ENCODE measurements around the gene NCOR2. TPM values are rescaled to one million over a fixed set of nuclear protein-coding genes. Genes with fewer than 3 reads are reported as not detected.

The NCOR2 gene
- polyA plus RNA-seq, 1 donor from 2014 or later: 4.8 TPM

DNA sequence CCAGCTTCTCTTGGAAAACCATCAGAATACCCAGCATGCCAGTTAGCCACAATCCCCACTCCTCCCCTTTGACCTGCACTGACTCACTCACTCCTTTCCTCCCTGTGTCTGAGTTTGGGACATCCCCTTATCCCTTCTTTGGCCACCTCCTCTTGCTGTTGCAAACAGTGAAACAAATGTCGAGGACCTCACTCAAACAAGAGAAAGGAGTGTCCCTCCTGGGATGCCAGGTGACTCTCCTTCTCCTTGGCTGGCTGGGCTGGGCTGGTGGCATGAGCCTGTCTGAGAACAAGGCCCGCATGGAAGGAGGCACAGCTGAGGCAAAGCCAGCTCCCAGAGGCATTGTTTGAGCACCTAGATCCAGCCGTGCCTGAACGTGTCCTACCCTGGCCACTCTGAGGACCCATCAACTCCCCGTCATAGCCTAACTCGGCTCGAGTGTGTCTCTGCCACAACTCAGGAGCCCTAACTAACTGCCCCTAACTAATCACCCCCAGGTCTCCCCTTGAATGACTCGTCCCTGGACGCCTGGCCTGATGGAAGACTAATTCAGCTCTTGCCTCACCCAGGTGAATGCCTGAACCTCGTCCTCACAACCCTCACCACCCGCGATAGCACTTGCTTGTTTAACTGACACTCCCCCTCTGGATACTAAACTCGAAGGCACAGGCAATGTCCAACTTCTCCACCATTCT is 43.0 kb downstream of the NCOR2 start:
- Histone ChIP-seq H3K79me2 (replicated peaks; ENCODE audit: insufficient read depth, low read length) (peaks cover 2% of the 10 kb centered on the region), H3K9me3 (ENCODE audit: low read length) (no peaks in the 10 kb centered on the region), H3K36me3 (ENCODE audit: insufficient read depth, low read length) (no peaks in the 10 kb centered on the region), H3F3A (ENCODE audit: insufficient read depth, low read length, poor library complexity, severe bottlenecking) (no peaks in the 10 kb centered on the region), H3K4me2 (ENCODE audit: low read length) (no peak overlapping the region), H3K9me2 (ENCODE audit: insufficient read depth, low read length) (no peaks in the 10 kb centered on the region), H3K9ac (ENCODE audit: low read length) (no peak overlapping the region), H3K27me3 (ENCODE audit: insufficient read depth, low read depth, low read length) (no peaks in the 10 kb centered on the region), H3K4me3 (ENCODE audit: low read length) (no peak overlapping the region), H4K20me1 (ENCODE audit: insufficient read depth) (no peaks in the 10 kb centered on the region), H2AFZ (ENCODE audit: low read depth, low read length) (no peak overlapping the region), H3K27ac (ENCODE audit: low read length) (no peak overlapping the region)
- TF ChIP-seq TAF1 (IDR thresholded peaks at IDR 0.05; ENCODE audit: low read depth) (no peak), EP300 (conservative IDR thresholded peaks at IDR 0.05; ENCODE audit: poor library complexity, severe bottlenecking) (no peak), EZH2 (IDR thresholded peaks at IDR 0.05; ENCODE audit: borderline replicate concordance, insufficient read depth, low read length, poor library complexity, severe bottlenecking) (no peak), SMC3 (conservative IDR thresholded peaks at IDR 0.05; ENCODE audit: poor library complexity) (no peak), MXI1 (conservative IDR thresholded peaks at IDR 0.05; ENCODE audit: poor library complexity, severe bottlenecking) (no peak), RAD21 (conservative IDR thresholded peaks at IDR 0.05) (no peak), POLR2AphosphoS5 (IDR thresholded peaks at IDR 0.05) (no peak)
- TF ChIP-seq, protein P1, sequence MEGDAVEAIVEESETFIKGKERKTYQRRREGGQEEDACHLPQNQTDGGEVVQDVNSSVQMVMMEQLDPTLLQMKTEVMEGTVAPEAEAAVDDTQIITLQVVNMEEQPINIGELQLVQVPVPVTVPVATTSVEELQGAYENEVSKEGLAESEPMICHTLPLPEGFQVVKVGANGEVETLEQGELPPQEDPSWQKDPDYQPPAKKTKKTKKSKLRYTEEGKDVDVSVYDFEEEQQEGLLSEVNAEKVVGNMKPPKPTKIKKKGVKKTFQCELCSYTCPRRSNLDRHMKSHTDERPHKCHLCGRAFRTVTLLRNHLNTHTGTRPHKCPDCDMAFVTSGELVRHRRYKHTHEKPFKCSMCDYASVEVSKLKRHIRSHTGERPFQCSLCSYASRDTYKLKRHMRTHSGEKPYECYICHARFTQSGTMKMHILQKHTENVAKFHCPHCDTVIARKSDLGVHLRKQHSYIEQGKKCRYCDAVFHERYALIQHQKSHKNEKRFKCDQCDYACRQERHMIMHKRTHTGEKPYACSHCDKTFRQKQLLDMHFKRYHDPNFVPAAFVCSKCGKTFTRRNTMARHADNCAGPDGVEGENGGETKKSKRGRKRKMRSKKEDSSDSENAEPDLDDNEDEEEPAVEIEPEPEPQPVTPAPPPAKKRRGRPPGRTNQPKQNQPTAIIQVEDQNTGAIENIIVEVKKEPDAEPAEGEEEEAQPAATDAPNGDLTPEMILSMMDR (IDR thresholded peaks at IDR 0.05; ENCODE audit: poor library complexity, severe bottlenecking): no peak
- TF ChIP-seq, protein P2, sequence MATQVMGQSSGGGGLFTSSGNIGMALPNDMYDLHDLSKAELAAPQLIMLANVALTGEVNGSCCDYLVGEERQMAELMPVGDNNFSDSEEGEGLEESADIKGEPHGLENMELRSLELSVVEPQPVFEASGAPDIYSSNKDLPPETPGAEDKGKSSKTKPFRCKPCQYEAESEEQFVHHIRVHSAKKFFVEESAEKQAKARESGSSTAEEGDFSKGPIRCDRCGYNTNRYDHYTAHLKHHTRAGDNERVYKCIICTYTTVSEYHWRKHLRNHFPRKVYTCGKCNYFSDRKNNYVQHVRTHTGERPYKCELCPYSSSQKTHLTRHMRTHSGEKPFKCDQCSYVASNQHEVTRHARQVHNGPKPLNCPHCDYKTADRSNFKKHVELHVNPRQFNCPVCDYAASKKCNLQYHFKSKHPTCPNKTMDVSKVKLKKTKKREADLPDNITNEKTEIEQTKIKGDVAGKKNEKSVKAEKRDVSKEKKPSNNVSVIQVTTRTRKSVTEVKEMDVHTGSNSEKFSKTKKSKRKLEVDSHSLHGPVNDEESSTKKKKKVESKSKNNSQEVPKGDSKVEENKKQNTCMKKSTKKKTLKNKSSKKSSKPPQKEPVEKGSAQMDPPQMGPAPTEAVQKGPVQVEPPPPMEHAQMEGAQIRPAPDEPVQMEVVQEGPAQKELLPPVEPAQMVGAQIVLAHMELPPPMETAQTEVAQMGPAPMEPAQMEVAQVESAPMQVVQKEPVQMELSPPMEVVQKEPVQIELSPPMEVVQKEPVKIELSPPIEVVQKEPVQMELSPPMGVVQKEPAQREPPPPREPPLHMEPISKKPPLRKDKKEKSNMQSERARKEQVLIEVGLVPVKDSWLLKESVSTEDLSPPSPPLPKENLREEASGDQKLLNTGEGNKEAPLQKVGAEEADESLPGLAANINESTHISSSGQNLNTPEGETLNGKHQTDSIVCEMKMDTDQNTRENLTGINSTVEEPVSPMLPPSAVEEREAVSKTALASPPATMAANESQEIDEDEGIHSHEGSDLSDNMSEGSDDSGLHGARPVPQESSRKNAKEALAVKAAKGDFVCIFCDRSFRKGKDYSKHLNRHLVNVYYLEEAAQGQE (IDR thresholded peaks at IDR 0.05; ENCODE audit: borderline replicate concordance): no peak

DNA sequence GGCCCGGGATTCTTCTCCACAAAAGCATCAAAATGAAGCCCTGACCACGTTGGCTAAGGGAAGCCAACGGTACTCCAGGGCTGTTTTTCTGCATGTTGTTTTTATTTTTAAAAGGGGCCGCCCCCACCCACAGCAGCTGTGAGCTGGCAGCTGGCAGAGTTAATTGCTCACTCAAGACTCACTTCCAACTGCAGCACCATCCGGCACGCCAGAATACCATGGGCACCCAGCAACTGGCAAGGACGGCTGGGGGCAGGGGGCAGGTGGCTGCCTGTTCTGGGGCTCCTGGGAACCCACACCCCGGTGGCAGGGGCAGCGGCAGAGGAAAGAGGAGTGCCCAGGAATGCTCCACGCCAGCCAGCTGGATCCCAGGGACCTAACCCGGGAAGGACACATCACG is 44.3 kb downstream of the NCOR2 start:
- Histone ChIP-seq H3K4me2 (ENCODE audit: low read length) (no peak overlapping the region), H3F3A (ENCODE audit: insufficient read depth, low read length, poor library complexity, severe bottlenecking) (peaks cover 3% of the 10 kb centered on the region), H3K27ac (ENCODE audit: low read length) (no peak overlapping the region), H2AFZ (ENCODE audit: low read depth, low read length) (no peak overlapping the region), H3K9me3 (ENCODE audit: low read length) (no peaks in the 10 kb centered on the region), H3K79me2 (replicated peaks; ENCODE audit: insufficient read depth, low read length) (peaks cover 2% of the 10 kb centered on the region), H3K9ac (ENCODE audit: low read length) (no peak overlapping the region), H4K20me1 (ENCODE audit: insufficient read depth) (no peaks in the 10 kb centered on the region), H3K27me3 (ENCODE audit: insufficient read depth, low read depth, low read length) (no peaks in the 10 kb centered on the region), H3K9me2 (ENCODE audit: insufficient read depth, low read length) (no peaks in the 10 kb centered on the region), H3K4me3 (ENCODE audit: low read length) (no peak overlapping the region), H3K36me3 (ENCODE audit: insufficient read depth, low read length) (no peaks in the 10 kb centered on the region)
- TF ChIP-seq POLR2AphosphoS5 (IDR thresholded peaks at IDR 0.05) (no peak), RAD21 (conservative IDR thresholded peaks at IDR 0.05) (no peak), EP300 (conservative IDR thresholded peaks at IDR 0.05; ENCODE audit: poor library complexity, severe bottlenecking) (no peak), MXI1 (conservative IDR thresholded peaks at IDR 0.05; ENCODE audit: poor library complexity, severe bottlenecking) (no peak), TAF1 (IDR thresholded peaks at IDR 0.05; ENCODE audit: low read depth) (no peak), SMC3 (conservative IDR thresholded peaks at IDR 0.05; ENCODE audit: poor library complexity) (no peak), EZH2 (IDR thresholded peaks at IDR 0.05; ENCODE audit: borderline replicate concordance, insufficient read depth, low read length, poor library complexity, severe bottlenecking) (no peak)
- TF ChIP-seq, protein P1 (IDR thresholded peaks at IDR 0.05; ENCODE audit: poor library complexity, severe bottlenecking): no peak
- TF ChIP-seq, protein P2 (IDR thresholded peaks at IDR 0.05; ENCODE audit: borderline replicate concordance): no peak

Data from neural cell (in vitro differentiated cells).